HepG2 (cell line): Measurements from ENCODE around the gene PRPF38B. TPM values are rescaled to one million over a fixed set of nuclear protein-coding genes. Genes with fewer than 3 reads are reported as not detected.

Experiments
- ATAC-seq: fragments of 200-7000 bp; cut with Tn5 transposase; 3 replicates; pipeline ENCODE4 v1.9.1; 2020; ENCODE audit warnings: mild to moderate bottlenecking, moderate library complexity
- BruUV-seq: library from RNA; stranded (reverse); fragments of 400-500 nt; replicated peaks from 2 replicates; lab custom pipeline; 2021; lab: Mats Ljungman, UMichigan
- CTCF ChIA-PET: fragments of 300-600 bp; formaldehyde crosslinking; extraction: SDS; loops from one replicate; lab custom pipeline; 2021; ENCODE audit warnings: low total read pairs, inconsistent platforms, low intra/inter-chr PET ratio; lab: Yijun Ruan, JAX
- POLR2A ChIA-PET: fragments of 350-600 bp; sonication (Branson Sonifier 250); formaldehyde crosslinking; loops from one replicate; lab custom pipeline; 2020; ENCODE audit warnings: antibody characterized with exemption, inconsistent platforms; lab: Yijun Ruan, JAX
- DNase-seq: peaks from one replicate; pipeline ENCODE4 v3.0.0-alpha.2; 2015; ENCODE audit warnings: low spot score
- FAIRE-seq: peaks from 3 replicates; lab custom pipeline; 2011; peaks lifted over from hg19 to GRCh38; lab: Jason Lieb, UNC
- H2AFZ ChIP-seq: one replicate; pipeline ENCODE4 v1.6.1; 2011; ENCODE audit warnings: low read length, inconsistent platforms
- H3K27ac ChIP-seq: fragments of 300-600 bp; 3 replicates; pipeline ENCODE4 v1.8.0; 2011; ENCODE audit warnings: mixed run types, mild to moderate bottlenecking, mixed read lengths, low read length, inconsistent platforms; ENCODE audit not compliant: insufficient read depth; ENCODE audit errors: extremely low read length
- H3K27me3 ChIP-seq, 2 experiments: fragments of 200-600 bp in 1 of 2; 2 replicates in 1 of 2; 3 replicates in 1 of 2; pipeline versions ENCODE4 v1.6.0 to v1.8.0; 2011; ENCODE audit warnings: low read length in 2 of 2, mild to moderate bottlenecking in 2 of 2, moderate library complexity in 2 of 2, inconsistent platforms in 1 of 2; ENCODE audit not compliant: insufficient read depth in 2 of 2, control insufficient read depth in 1 of 2
- H3K36me3 ChIP-seq, 2 experiments: fragments of 200-600 bp in 1 of 2; replicated peaks in 1 of 2; 2 replicates in 1 of 2; 3 replicates in 1 of 2; pipeline versions ENCODE4 v1.5.1 to v1.8.0; 2011; ENCODE audit warnings: low read length in 2 of 2, inconsistent platforms in 1 of 2; ENCODE audit not compliant: insufficient read depth in 2 of 2, control insufficient read depth in 1 of 2
- H3K4me1 ChIP-seq: 2 replicates; pipeline ENCODE4 v1.5.1; 2012; ENCODE audit warnings: low read length, inconsistent platforms; ENCODE audit not compliant: insufficient read depth
- H3K4me2 ChIP-seq: 2 replicates; pipeline ENCODE4 v1.6.0; 2011; ENCODE audit warnings: low read depth, low read length, inconsistent platforms
- H3K4me3 ChIP-seq, 3 experiments: fragments of 200-600 bp in 1 of 3; sonication (generic), shearing (Covaris generic) in 1 of 3; replicated peaks in 1 of 3; 2 replicates each; pipeline ENCODE4 v1.5.1; 2011 to 2016; ENCODE audit warnings: low read length in 3 of 3, inconsistent platforms in 2 of 3, low read depth in 2 of 3, mild to moderate bottlenecking in 2 of 3, control low read depth in 1 of 3, mixed read lengths in 1 of 3; ENCODE audit not compliant: insufficient read depth in 1 of 3
- H3K79me2 ChIP-seq: one replicate; pipeline ENCODE4 v1.6.1; 2011; ENCODE audit warnings: low read length, inconsistent platforms; ENCODE audit not compliant: insufficient read depth
- H3K9ac ChIP-seq: 2 replicates; pipeline ENCODE4 v1.6.0; 2011; ENCODE audit warnings: mild to moderate bottlenecking, low read depth, low read length, inconsistent platforms; ENCODE audit not compliant: insufficient read depth
- H3K9me3 ChIP-seq: 2 replicates; pipeline ENCODE4 v1.5.1; 2012; ENCODE audit warnings: mild to moderate bottlenecking, low read length
- H4K20me1 ChIP-seq: 2 replicates; pipeline ENCODE4 v1.6.0; 2011; ENCODE audit warnings: inconsistent platforms, mild to moderate bottlenecking, low read length, moderate library complexity; ENCODE audit not compliant: insufficient read depth
- ARHGAP35 ChIP-seq: sonication (generic); formaldehyde crosslinking; IDR thresholded peaks from 2 replicates; pipeline ENCODE4 v1.9.0; 2022; ENCODE audit warnings: mild to moderate bottlenecking, inconsistent platforms, moderate library complexity, missing genetic modification reagents, borderline replicate concordance
- ARNT2 ChIP-seq: sonication (generic); formaldehyde crosslinking; IDR thresholded peaks from 2 replicates; pipeline ENCODE4 v1.8.0; 2022; ENCODE audit warnings: mild to moderate bottlenecking, low read depth, missing genetic modification reagents, moderate library complexity
- DRAP1 ChIP-seq: IDR thresholded peaks from 2 replicates; pipeline ENCODE4 v1.6.1; 2016; ENCODE audit warnings: missing genetic modification reagents, missing compliant biosample characterization
- GATA4 ChIP-seq: sonication (generic); IDR thresholded peaks from 2 replicates; pipeline ENCODE4 v1.6.1; 2016; ENCODE audit warnings: antibody characterized with exemption, low read depth, borderline replicate concordance
- GATAD1 ChIP-seq: IDR thresholded peaks from 2 replicates; pipeline ENCODE4 v1.6.1; 2016; ENCODE audit warnings: missing genetic modification reagents, missing compliant biosample characterization
- HMGXB3 ChIP-seq: sonication (generic); formaldehyde crosslinking; IDR thresholded peaks from 2 replicates; pipeline ENCODE4 v1.4.0; 2020; ENCODE audit warnings: missing genetic modification reagents, borderline replicate concordance
- MEF2D ChIP-seq: sonication (generic); formaldehyde crosslinking; IDR thresholded peaks from 2 replicates; pipeline ENCODE4 v1.5.1; 2020; ENCODE audit warnings: mild to moderate bottlenecking, missing genetic modification reagents
- MNT ChIP-seq: fragments of 450-650 bp; IDR thresholded peaks from 2 replicates; pipeline ENCODE4 v1.6.1; 2016
- NAIF1 ChIP-seq: sonication (generic); formaldehyde crosslinking; IDR thresholded peaks from 2 replicates; pipeline ENCODE4 v1.5.0; 2020; ENCODE audit warnings: mild to moderate bottlenecking, missing genetic modification reagents, borderline replicate concordance
- PATZ1 ChIP-seq: sonication (generic); formaldehyde crosslinking; IDR thresholded peaks from 2 replicates; pipeline ENCODE4 v1.4.0; 2020; ENCODE audit warnings: missing genetic modification reagents
- PPARG ChIP-seq: conservative IDR thresholded peaks from 2 replicates; pipeline ENCODE4 v1.6.1; 2016; ENCODE audit warnings: missing biosample characterization, missing genetic modification reagents
- ZNF513 ChIP-seq: sonication (generic); formaldehyde crosslinking; conservative IDR thresholded peaks from 2 replicates; pipeline ENCODE4 v1.5.0; 2020; ENCODE audit warnings: missing genetic modification reagents
- ZSCAN25 ChIP-seq: sonication (generic); formaldehyde crosslinking; IDR thresholded peaks from 2 replicates; pipeline ENCODE4 v1.8.0; 2022; ENCODE audit warnings: mild to moderate bottlenecking, missing genetic modification reagents
- WGBS: methylation state at CpG from one replicate; pipeline ENCODE4 v1.1.6; 2017; ENCODE audit warnings: low lambda C conversion rate; 5-methylcytosine and 5-hydroxymethylcytosine counted together
- in situ Hi-C: cut with HindIII; loops from 2 replicates; pipeline ENCODE4 v1.10.0; 2017; ENCODE audit warnings: low pct_unique_long_range_greater_than_20kb; ENCODE audit not compliant: extremely low pct_ligation_motif_present
- intact Hi-C: fragments of 100-400 bp; cut with micrococcal nuclease; formaldehyde crosslinking; loops from one replicate; pipeline ENCODE4 v1.10.0; 2022; ENCODE audit not compliant: unreplicated experiment
- polyA plus RNA-seq, 8 experiments: library from polyadenylated mRNA; depleted of rRNA in 3 of 8; stranded (reverse) in 7 of 8; unstranded in 1 of 8; fragments of >200 nt; fragmentation: Illumina TruSeq in 4 of 8; extraction: Trizol in 4 of 8; gene quantifications; 2 replicates each; pipeline versions ENCODE4 v1.2.1 to v1.2.3, GENCODE V29; 2011 to 2016; ENCODE audit warnings: low read depth in 4 of 8, missing spikeins in 1 of 8, mixed read lengths in 1 of 8; ENCODE audit not compliant: insufficient read depth in 1 of 8
- total RNA-seq, 5 experiments: library from RNA; depleted of rRNA; stranded (reverse); fragments of >200 nt; fragmentation: Illumina TruSeq; extraction: Trizol; gene quantifications; 2 replicates each; pipeline ENCODE4 v1.2.3, GENCODE V29; 2016; ENCODE audit warnings: low read depth in 1 of 5

PRPF38B gene
- total and polyA plus RNA-seq, 2 of the 13 experiments (the other 11 are each of a cell fraction or from before 2014, with no cell fraction given), result 25.7 to 29.7 TPM

- peaks cover 24% of the 10 kb centered on the region for H3K4me1 ChIP-seq
- in situ Hi-C loops, result no loop called here
- H3K79me2 ChIP-seq, result no peaks in the 10 kb centered on the region
- no peak overlapping the region for H2AFZ ChIP-seq
- intact Hi-C loops, result no loop called here
- no peak overlapping the region for H3K4me3 ChIP-seq
- H4K20me1 ChIP-seq, result no peaks in the 10 kb centered on the region
- DNase-seq (no peak), ATAC-seq (no peak), FAIRE-seq (no peak)
- H3K27me3 ChIP-seq, result peaks cover 1 to 15% of the 10 kb centered on the region in 2 experiments; a peak in 4 of 5 replicates
- H3K36me3 ChIP-seq, result no peaks in the 10 kb centered on the region
- H3K4me2 ChIP-seq, result no peak overlapping the region
- ChIA-PET CTCF (no interaction called here), POLR2A (no interaction called here)
- no peak overlapping the region for H3K9ac ChIP-seq
- H3K9me3 ChIP-seq, result no peaks in the 10 kb centered on the region
- H3K27ac ChIP-seq, result no peak overlapping the region
- BruUV-seq, result no TSS peak
- WGBS, result 67% methylated on average over 2 of the region's 2 CpGs
- TF ChIP-seq ZSCAN25 (CRISPR knock-in tag) (no peak), DRAP1 (CRISPR knock-in tag) (no peak), MEF2D (CRISPR knock-in tag) (no peak), MNT (no peak), PPARG (no peak), ARNT2 (CRISPR knock-in tag) (no peak), ARHGAP35 (CRISPR knock-in tag) (no peak), GATA4 (no peak), ZNF513 (CRISPR knock-in tag) (no peak), PATZ1 (CRISPR knock-in tag) (no peak), GATAD1 (CRISPR knock-in tag) (no peak), NAIF1 (CRISPR knock-in tag) (no peak), HMGXB3 (CRISPR knock-in tag) (no peak)
These were observed 24.5 kb downstream of the PRPF38B start for GRCh38 chr1:108716437-108717230.
